ENCODE data around the gene NFKBIB.
"Not testable (repeated sequence)": the region's sequence is repeated elsewhere in the genome, so short reads cannot be mapped to it uniquely, and the experiment has no call there.

Gene NFKBIB

DNA sequence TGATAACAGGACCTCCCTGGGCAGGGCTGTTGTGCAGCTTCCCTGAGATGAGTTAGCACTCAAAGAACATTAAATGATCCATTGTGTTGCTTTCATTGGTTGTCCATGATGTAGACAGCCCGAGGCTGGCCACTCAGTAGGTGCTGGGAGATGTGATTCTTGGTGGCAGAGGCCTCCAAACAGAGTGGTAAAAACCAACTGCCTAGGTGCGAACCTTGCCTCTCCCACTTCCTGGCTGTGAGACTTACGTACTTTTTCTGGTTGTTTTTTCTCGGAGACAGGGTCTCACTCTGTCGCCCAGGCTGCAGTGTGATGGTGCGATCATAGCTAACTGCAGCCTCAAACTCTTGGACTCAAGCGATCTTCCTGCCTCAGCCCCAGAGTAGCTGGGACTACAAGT is 24.6 kb downstream of the NFKBIB start:
- no peak for FAIRE-seq
- no peak for DNase-seq (ENCODE audit: insufficient read length, low spot score)

DNA sequence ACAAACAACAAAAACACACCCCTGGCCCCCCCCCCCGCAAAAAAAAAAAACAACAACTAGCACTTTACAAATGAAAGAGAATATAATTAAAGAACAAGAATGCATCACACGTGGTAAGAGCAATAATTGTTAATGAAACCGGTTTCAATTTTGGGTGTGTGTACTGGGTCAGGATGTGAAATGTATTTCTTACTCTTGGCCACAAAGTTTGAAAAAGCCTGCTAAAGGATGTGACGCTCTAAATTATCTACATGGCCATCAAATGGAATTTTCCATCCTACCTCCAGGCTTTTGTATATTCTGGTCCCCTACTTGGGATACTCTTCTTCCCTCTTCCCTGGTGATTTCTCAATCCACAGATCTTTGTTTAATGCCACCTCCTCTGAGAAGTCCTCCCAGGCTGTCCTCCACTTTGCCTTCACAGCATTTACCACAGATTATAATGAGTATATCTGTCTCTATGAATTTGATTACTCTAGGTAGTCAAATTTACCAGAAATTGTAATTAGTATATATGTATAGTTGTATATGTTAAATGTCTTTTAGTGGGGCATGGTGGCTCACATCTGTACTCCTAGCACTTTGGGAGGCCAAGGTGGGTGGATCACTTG is 28.7 kb downstream of the NFKBIB start:
- DNase-seq (ENCODE audit: insufficient read length, low spot score): no peak
- FAIRE-seq: no peak

DNA sequence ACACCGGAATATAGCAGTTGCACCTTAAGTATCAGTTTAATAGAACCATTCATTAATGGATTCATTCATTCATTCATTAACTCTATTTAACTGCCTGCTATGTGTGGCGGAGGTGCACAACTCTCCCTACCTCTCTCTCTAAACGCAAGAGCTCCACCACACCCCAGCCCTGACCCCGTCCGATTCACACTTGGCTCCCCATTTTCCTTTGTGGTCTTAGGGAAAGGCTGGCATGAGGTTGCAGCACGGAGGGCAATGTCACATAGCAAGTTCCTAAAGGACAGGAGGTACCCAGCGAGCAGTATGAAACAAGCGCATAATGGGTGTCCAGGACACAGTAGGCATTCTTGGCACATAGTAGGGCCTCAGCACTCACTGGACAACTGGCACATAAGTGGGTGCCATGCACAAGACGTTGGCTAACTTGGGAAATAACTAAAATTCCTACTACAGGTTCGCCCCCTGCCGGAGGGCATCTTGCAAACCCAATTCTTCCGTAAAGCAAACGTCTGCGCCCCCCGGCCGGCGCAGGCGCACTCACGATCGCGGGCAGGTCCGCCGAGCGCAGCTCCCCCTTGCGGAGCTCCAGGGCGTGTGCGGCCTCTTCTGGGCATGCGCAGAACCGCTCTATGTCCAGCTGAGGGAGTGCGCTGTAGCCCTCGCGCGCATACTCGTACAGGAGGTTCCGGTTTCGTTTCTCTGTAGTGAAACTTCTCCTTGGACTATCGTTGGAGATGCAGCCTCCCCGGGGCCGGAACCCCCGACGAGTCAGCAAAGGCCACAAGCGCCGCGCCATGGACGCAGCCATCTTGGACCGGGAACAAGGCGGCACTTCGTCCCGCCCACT is 30.4 kb downstream of the NFKBIB start, which contains the start of gene SARS2:
TSS of gene SARS2 (minus strand) at position 835 of the 847 bp plus-strand sequence. CDS start at position 808, 27 bp downstream.
- DNase-seq (ENCODE audit: insufficient read length, low spot score) (peak; percentile 86), FAIRE-seq (no peak)

GRCh38 chr19:38930776-38931520 is 31.2 kb downstream of the NFKBIB start, which contains the start of gene MRPS12:
Gene MRPS12 (plus strand): TSS chr19:38930944. CDS start chr19:38931295, 351 bp downstream.
- FAIRE-seq (peak; percentile 98), DNase-seq (ENCODE audit: insufficient read length, low spot score) (peak; percentile 98)

- DNase-seq (ENCODE audit: insufficient read length, low spot score) (no peak), FAIRE-seq (no peak)
These were observed 31.7 kb downstream of the NFKBIB start for GRCh38 chr19:38931521-38931793.

DNA sequence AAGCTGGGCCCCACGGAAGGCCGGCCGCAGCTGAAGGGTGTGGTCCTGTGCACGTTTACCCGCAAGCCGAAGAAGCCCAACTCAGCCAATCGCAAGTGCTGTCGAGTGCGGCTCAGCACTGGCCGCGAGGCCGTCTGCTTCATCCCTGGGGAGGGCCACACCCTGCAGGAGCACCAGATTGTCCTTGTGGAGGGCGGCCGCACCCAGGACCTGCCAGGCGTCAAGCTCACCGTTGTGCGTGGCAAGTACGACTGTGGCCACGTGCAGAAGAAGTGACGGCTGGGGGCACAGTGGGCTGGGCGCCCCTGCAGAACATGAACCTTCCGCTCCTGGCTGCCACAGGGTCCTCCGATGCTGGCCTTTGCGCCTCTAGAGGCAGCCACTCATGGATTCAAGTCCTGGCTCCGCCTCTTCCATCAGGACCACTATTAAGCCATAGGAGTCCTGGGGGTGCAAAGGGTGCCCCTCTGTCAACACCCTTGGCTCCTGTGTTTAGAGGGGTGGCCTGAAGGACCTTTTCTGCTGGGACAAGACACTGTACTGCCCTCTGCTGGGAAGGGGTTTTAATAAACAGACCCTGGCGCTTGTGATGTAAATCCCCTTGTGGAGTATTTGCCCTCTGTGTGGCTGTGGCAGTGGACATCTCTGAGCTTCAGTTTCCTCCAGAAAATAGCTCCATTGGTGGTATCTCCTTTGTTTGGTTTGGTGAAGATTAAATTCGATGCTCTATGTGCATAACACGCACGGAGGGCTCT is 32.8 kb downstream of the NFKBIB start:
- FAIRE-seq: peak; percentile 66

DNA sequence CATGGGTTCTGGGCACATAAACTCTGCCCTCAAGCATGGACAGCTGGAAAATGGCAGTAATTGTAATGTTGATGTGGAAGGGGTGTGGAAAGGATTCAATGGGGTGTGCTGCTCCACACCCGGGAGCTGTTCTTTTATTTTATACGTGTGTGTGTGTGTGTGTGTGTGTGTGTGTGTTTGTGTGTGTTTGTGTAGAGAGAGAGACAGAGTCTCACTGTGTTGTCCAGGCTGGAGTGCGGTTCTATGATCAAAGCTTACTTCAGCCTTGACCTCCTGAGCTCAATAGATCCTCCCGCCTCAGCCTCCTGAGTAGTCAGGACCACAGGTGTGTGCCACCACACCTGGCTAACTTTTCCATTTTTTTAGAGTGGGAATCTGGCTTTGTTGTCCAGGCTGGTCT is 33.8 kb downstream of the NFKBIB start:
- FAIRE-seq: no peak
- DNase-seq (ENCODE audit: insufficient read length, low spot score): no peak

More for the DNA sequence above, 32.8 kb downstream of the NFKBIB start:
- no peak for DNase-seq (ENCODE audit: insufficient read length, low spot score)

- DNase-seq (ENCODE audit: insufficient read length, low spot score): no peak
- FAIRE-seq: no peak
These were observed 40.2 kb downstream of the NFKBIB start for GRCh38 chr19:38939957-38940356.

GRCh38 chr19:38941466-38941865 is 41.7 kb downstream of the NFKBIB start:
- not testable (repeated sequence) for FAIRE-seq; DNase-seq (ENCODE audit: insufficient read length, low spot score)

- DNase-seq (ENCODE audit: insufficient read length, low spot score) (no peak), FAIRE-seq (no peak)
These were observed 42.2 kb downstream of the NFKBIB start for GRCh38 chr19:38941979-38942378.

DNA sequence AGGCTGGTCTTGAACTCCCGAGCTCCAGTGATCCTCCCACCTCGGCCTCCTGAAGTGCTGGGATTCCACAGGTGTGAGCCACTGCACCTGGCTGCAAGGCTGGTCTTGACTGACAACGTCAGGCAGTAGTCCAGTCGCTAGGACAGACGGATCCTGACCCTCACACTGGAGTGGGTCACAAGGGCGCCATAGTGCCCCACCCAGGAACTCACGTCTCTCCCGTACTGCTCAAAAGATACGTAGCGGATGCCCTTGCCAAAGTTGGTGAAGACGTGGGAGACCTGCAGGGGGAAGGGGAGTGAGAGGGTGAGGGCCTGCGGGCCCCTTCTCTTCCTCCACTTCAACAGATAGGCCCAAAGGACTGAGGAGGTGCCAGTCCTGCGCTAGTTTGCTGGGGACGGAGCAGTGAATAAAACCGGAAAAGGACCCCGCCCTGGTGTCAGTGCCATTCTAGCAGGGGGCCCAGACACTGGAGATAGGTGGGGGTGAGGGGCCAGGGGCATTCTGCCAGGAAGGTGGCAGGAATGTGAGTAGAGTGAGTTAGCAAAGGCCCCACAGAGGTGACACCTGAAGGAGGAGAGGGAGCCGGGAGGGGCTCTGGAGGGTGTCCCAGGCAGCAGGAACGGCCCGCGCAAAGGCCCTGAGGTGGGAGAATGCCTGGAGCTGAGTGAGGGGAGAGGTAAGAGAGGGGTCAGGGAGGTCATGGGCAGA is 42.9 kb downstream of the NFKBIB start:
- FAIRE-seq: no peak
- no peak for DNase-seq (ENCODE audit: insufficient read length, low spot score)

DNA sequence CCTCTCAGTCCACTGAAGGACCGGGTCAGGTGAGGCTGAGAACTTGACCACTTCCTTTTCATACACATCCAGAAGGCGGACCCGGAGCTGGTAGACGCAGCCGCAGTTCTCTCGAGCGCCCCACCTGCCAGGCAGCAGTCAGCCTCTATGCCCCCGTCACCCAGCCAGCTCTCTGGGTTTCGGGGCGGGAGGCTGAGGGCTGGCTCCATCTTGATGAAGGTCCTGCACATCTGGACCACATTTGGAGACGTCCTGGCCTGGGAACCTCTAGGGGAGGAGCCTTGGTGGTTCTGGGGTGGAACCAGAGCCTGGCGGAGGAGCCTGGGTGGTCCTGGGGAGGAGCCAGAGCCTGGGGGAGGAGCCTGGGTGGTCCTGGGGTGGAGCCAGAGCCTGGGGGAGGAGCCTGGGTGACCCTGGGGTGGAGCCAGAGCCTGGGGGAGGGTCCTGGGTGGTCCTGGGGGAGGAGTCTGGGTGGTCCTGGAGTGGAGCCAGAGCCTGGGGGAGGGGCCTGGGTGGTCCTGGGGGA is 45.3 kb downstream of the NFKBIB start:
- no peak for DNase-seq (ENCODE audit: insufficient read length, low spot score)
- FAIRE-seq: no peak

GRCh38 chr19:38945562-38946228 is 45.9 kb downstream of the NFKBIB start:
- FAIRE-seq: no peak
- no peak for DNase-seq (ENCODE audit: insufficient read length, low spot score)

GRCh38 chr19:38946229-38947010 is 46.7 kb downstream of the NFKBIB start:
- FAIRE-seq (no peak), DNase-seq (ENCODE audit: insufficient read length, low spot score) (no peak)

GRCh38 chr19:38949580-38950367 is 50.0 kb downstream of the NFKBIB start:
- peak; percentile 53 for DNase-seq (ENCODE audit: insufficient read length, low spot score)
- FAIRE-seq: peak; percentile 26

DNA sequence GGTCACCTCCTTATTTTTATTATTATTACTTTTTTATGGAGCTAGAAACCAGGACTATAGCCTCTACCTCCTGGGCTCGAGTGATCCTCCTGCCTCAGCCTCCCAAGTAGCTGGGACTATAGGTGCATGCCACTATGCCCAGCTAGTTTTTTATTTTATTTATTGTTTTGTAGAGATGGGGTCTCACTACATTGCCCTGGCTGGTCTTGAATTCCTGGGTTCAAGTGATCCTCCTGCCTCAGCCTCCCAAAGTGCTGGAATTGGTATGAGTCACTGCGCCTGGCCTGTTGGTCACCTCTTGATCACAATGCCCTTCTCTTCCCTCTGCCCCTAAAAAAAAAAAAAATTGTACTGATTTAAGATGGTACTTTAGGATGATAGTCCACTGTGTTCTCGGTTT is 51.4 kb downstream of the NFKBIB start:
- no peak for DNase-seq (ENCODE audit: insufficient read length, low spot score)
- no peak for FAIRE-seq

DNA sequence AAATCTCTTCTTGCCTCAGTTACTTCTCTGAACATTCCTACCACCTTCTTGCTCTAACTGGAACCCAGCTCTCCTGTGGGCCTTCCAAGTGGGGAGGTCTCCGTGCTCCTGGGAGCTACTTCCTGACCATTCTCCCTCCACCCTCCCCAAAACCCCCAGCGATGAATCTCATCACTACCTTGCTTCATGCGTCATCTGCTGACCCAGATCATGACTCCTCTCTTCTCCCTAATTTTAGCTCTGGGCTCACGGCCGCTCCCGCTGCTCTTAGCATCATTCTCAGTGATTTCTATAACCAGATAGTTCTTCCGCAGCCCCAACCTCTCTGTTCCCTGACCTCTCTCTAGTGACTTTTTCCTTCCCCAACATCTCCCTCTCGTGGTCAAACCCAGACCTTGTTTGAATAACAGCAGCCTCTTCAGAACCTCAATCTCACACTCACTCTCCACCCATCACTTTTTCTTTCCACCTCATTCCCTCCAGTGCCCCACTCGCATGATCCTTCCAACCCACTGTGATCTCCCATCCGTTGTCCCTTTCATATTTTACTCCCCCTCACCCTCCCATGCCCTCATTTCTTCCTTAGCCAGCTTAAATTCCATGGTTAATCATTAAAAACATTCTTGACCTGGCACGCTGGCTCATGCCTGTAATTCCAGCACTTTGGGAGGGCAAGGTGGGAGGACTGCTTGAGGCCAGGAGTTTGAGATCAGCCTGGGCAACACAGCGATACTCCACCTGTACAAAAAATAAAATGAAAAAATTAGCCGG is 52.8 kb downstream of the NFKBIB start:
- DNase-seq (ENCODE audit: insufficient read length, low spot score) (peak; percentile 32), FAIRE-seq (peak; percentile 80)
